DND-41 (cell line): ENCODE measurements around the gene LETM1.

Experiments used
- EZH2 ChIP-seq: IDR thresholded peaks from 3 replicates; pipeline ENCODE4 v1.6.1; 2012; ENCODE audit warnings: borderline replicate concordance, low read depth, mild to moderate bottlenecking, moderate library complexity, low read length, inconsistent platforms; ENCODE audit not compliant: severe bottlenecking
- TF ChIP-seq, protein P1 (sequence below): IDR thresholded peaks from 2 replicates; pipeline ENCODE4 v1.5.1; 2012; ENCODE audit warnings: borderline replicate concordance, low read length, moderate library complexity, mild to moderate bottlenecking; ENCODE audit not compliant: poor library complexity, severe bottlenecking; ENCODE audit errors: extremely low read depth

DNA sequence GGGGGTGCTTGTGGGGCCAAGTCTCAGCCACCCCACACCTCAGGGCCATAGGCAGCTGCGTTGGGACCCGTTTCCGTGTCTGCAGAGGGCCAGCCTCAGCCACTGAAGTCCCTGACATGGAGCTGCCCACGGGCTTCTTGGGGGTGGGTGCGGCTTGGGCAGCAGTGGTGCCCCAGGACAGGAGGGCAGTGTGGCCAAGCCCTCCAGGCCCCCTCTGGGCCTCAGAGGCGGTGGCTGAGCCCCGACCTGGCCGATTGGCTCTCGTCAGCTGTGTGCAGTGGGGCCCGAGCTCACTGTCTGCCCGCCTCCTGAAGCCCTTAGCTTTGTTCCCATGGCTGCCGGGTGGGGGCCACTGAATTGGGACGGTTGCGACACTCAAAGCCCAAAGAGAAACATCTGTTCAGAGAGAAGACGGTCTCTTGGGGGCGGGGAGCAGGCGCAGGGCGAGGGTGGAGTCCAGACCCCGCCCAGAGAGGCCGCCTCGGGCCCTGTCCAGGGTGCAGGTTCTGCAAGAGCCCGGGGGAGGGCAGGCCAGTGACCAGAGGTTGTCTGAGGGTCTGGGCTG lies 53.7 kb downstream of the LETM1 start:
- TF ChIP-seq EZH2: no peak
- TF ChIP-seq, protein P1, sequence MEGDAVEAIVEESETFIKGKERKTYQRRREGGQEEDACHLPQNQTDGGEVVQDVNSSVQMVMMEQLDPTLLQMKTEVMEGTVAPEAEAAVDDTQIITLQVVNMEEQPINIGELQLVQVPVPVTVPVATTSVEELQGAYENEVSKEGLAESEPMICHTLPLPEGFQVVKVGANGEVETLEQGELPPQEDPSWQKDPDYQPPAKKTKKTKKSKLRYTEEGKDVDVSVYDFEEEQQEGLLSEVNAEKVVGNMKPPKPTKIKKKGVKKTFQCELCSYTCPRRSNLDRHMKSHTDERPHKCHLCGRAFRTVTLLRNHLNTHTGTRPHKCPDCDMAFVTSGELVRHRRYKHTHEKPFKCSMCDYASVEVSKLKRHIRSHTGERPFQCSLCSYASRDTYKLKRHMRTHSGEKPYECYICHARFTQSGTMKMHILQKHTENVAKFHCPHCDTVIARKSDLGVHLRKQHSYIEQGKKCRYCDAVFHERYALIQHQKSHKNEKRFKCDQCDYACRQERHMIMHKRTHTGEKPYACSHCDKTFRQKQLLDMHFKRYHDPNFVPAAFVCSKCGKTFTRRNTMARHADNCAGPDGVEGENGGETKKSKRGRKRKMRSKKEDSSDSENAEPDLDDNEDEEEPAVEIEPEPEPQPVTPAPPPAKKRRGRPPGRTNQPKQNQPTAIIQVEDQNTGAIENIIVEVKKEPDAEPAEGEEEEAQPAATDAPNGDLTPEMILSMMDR: no peak
